RWPE1 (cell line): ENCODE data around the gene ITIH3.

Experiments used
- CTCF ChIA-PET: fragments of 350-600 bp; sonication (Branson Sonifier 250); formaldehyde crosslinking; extraction: SDS; loops from one replicate; lab custom pipeline; 2021; lab: Yijun Ruan, JAX
- POLR2A ChIA-PET: fragments of 400-600 bp; formaldehyde crosslinking; extraction: SDS; loops from one replicate; lab custom pipeline; 2020; ENCODE audit warnings: antibody characterized with exemption; ENCODE audit not compliant: low non-redundant PET; lab: Yijun Ruan, JAX
- DNase-seq: peaks from one replicate; pipeline ENCODE4 v3.0.0; 2012; ENCODE audit warnings: low spot score
- H3K27ac ChIP-seq: fragments of 450-650 bp; 2 replicates; pipeline ENCODE4 v1.5.1; 2017
- TF ChIP-seq, protein P1 (sequence below): fragments of 450-650 bp; conservative IDR thresholded peaks from 2 replicates; pipeline ENCODE4 v1.5.1; 2017; ENCODE audit warnings: low read depth, mild to moderate bottlenecking

ITIH3 gene, protein sequence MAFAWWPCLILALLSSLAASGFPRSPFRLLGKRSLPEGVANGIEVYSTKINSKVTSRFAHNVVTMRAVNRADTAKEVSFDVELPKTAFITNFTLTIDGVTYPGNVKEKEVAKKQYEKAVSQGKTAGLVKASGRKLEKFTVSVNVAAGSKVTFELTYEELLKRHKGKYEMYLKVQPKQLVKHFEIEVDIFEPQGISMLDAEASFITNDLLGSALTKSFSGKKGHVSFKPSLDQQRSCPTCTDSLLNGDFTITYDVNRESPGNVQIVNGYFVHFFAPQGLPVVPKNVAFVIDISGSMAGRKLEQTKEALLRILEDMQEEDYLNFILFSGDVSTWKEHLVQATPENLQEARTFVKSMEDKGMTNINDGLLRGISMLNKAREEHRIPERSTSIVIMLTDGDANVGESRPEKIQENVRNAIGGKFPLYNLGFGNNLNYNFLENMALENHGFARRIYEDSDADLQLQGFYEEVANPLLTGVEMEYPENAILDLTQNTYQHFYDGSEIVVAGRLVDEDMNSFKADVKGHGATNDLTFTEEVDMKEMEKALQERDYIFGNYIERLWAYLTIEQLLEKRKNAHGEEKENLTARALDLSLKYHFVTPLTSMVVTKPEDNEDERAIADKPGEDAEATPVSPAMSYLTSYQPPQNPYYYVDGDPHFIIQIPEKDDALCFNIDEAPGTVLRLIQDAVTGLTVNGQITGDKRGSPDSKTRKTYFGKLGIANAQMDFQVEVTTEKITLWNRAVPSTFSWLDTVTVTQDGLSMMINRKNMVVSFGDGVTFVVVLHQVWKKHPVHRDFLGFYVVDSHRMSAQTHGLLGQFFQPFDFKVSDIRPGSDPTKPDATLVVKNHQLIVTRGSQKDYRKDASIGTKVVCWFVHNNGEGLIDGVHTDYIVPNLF

DNA sequence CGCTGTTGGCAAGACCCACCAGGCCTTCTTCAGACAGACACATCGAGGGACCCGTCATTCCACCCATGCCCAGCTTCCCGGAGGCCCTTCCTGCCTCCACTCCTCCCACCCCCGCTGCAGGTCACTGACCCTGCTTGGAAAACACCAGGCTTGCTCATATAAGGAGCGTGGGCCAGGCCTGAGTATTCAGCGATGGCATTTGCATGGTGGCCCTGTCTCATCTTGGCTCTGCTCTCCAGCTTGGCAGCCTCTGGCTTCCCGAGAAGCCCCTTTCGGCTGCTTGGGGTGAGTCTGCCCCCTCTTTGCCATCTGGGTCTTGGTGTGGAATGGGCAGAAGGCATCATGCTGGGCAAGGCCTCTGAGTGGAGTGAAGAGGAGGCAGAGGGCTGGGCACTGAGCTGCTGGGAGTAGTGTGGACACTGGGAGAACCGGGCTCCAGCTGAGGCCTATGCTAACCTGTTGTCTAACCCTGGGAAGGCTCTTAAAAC, at the start of gene ITIH3:
ITIH3 (plus strand) TSS at position 185 of the 488 bp plus-strand sequence; CDS start at position 193, 8 bp downstream.
- ChIA-PET CTCF (no interaction called here), POLR2A (no interaction called here)
- H3K27ac ChIP-seq = no peak within 1 kb of the TSS
- TF ChIP-seq, protein P1, sequence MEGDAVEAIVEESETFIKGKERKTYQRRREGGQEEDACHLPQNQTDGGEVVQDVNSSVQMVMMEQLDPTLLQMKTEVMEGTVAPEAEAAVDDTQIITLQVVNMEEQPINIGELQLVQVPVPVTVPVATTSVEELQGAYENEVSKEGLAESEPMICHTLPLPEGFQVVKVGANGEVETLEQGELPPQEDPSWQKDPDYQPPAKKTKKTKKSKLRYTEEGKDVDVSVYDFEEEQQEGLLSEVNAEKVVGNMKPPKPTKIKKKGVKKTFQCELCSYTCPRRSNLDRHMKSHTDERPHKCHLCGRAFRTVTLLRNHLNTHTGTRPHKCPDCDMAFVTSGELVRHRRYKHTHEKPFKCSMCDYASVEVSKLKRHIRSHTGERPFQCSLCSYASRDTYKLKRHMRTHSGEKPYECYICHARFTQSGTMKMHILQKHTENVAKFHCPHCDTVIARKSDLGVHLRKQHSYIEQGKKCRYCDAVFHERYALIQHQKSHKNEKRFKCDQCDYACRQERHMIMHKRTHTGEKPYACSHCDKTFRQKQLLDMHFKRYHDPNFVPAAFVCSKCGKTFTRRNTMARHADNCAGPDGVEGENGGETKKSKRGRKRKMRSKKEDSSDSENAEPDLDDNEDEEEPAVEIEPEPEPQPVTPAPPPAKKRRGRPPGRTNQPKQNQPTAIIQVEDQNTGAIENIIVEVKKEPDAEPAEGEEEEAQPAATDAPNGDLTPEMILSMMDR = no peak
- DNase-seq = no peak

DNA sequence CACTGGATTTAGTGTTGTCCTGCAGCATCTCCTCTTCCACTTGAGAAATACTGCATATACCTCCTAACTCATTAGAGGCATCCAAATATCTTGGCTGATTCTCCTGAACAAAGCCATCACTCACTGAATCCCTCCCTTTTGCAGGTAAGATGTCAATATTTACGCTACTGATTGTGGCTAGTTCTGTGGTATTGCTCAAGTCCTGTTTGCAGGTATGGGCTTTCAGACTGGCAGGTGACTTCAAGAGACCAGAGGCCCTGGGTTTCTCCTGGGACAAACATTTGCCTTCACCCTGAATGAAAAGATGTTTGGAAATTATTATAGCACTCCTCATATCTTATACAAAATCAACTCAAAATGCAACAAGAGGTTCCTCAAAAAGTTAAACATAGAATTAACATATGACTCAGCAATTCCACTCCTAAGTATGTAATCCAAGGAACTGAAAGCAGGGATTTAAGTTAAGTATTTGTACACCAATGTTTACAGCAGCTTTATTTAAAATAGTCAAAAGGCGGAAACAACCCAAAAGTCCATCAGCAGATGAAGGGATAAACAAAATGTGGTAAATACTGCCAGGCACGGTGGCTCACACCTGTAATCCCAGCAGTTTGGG, 42.4 kb upstream of the ITIH3 start:
- CTCF ChIA-PET = no interaction called here
- POLR2A ChIA-PET = no interaction called here
- TF ChIP-seq, protein P1 = no peak
- no peak for DNase-seq
- no peak overlapping the region for H3K27ac ChIP-seq

DNA sequence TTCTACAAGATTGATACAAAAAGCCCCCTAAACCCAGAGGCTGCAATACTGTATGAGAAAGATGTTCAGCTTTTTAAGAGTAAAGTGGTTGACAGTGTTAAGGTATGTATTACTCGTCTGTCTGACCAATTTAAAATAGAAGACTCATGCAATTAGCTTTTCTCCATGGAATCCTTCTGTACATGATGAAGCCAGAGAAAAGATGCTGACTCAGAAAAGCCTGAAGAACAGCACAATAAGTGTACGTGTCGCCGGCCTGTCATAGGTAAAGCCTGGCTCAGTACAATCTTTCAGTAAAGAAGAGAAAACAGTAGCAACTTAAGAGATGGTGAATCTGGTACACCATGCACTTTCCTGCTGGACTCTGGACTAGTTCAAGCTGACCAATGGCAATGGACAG, 40.2 kb upstream of the ITIH3 start:
- ChIA-PET POLR2A (no interaction called here), CTCF (interaction anchor here (0.5 kb wide), 1 partner anchor 10 kb away, joined by 3 read pairs; no protein-coding TSS in a partner anchor)
- TF ChIP-seq, protein P1 = no peak
- no peak for DNase-seq
- no peak overlapping the region for H3K27ac ChIP-seq

DNA sequence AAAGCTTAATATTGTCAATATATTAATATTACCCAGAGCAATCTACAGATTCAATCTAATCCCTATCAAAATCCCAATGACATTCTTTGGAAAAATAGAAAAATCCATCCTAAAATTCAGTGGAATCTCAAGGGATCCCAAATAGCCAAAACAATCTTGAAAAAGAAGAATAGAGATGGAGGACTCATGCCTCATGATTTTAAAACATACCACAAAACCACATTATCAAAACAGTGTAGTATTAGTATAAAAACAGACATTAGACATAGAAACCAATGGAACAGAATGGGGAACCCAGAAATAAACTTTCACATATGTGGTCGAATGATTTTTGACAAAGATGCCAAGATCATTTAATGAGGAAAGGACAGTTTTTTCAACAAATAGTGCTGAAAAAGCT, 38.5 kb upstream of the ITIH3 start:
- ChIA-PET POLR2A (no interaction called here), CTCF (no interaction called here)
- DNase-seq = no peak
- H3K27ac ChIP-seq = no peak overlapping the region
- TF ChIP-seq, protein P1 = no peak

DNA sequence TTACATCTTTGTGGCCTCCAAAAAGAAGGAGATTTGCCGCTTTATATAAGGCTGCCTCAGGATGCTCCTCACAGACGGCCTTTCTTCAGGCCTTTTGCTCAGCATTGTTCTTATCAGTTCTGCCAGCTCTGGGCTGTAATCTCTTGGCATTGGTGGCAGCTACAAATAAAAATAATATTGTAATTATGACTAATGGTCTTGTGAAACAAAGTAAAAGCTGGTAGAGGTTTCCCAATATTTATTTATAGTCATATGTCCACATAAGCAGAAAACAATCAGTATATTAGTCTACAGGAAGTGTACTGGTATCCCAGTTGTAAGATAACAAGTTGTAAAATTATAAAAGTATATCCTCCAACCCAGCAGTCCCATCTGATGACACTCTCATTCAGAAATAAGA, 31.1 kb upstream of the ITIH3 start:
- TF ChIP-seq, protein P1 = no peak
- ChIA-PET POLR2A (no interaction called here), CTCF (no interaction called here)
- H3K27ac ChIP-seq = no peak overlapping the region
- no peak for DNase-seq
